ENCODE data around the gene PAK5. TPM values are rescaled to one million over a fixed set of nuclear protein-coding genes. Genes with fewer than 3 reads are reported as not detected.

The PAK5 gene
- polyA plus RNA-seq, 1 donor (not counting 4 experiments of a cell fraction or from before 2014, with no cell fraction given), result not detected

DNA sequence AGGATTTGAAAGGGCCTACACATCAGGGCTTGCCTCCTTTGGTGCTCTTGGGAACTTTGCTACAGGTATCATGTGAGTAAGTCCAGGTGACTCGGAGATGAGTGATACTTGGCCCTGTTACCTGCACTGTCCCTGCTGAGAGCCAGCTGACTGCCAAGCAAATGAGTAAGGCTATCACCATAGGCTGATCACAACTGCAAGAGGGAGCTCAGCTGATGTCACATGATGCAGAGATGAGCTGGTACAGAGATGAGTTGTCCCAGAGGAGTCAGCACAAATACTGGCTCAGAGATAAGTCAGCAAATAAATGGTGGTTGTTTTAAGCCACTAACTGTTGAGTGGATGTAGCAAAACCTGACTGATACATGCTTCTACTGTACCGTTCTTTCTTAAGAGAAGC lies 283.1 kb downstream of the PAK5 start:
- H4K20me1 ChIP-seq (ENCODE audit: control insufficient read depth, extremely low read depth, insufficient read depth, low read length), result no peaks in the 10 kb centered on the region
- no peaks in the 10 kb centered on the region for H3K9me1 ChIP-seq (ENCODE audit: control insufficient read depth, extremely low read depth, insufficient read depth, low read length)
- H3K4me1 ChIP-seq (ENCODE audit: control insufficient read depth, extremely low read depth, insufficient read depth, low read length), result no peaks in the 10 kb centered on the region
- no peak overlapping the region for H3K9ac ChIP-seq (ENCODE audit: control insufficient read depth, extremely low read depth, insufficient read depth, low read length)
- TF ChIP-seq, protein P1, sequence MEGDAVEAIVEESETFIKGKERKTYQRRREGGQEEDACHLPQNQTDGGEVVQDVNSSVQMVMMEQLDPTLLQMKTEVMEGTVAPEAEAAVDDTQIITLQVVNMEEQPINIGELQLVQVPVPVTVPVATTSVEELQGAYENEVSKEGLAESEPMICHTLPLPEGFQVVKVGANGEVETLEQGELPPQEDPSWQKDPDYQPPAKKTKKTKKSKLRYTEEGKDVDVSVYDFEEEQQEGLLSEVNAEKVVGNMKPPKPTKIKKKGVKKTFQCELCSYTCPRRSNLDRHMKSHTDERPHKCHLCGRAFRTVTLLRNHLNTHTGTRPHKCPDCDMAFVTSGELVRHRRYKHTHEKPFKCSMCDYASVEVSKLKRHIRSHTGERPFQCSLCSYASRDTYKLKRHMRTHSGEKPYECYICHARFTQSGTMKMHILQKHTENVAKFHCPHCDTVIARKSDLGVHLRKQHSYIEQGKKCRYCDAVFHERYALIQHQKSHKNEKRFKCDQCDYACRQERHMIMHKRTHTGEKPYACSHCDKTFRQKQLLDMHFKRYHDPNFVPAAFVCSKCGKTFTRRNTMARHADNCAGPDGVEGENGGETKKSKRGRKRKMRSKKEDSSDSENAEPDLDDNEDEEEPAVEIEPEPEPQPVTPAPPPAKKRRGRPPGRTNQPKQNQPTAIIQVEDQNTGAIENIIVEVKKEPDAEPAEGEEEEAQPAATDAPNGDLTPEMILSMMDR (optimal IDR thresholded peaks at IDR 0.05 in 1 of 3, IDR thresholded peaks at IDR 0.05 in 1 of 3, conservative IDR thresholded peaks at IDR 0.05 in 1 of 3; ENCODE audit: extremely low read depth in 1 of 3, insufficient read depth in 2 of 3, low read length in 3 of 3), result no peak
- TF ChIP-seq EZH2 (IDR thresholded peaks at IDR 0.05; ENCODE audit: low read length), result no peak
- DNase-seq (ENCODE audit: low read depth, low spot score) (peak; percentile 2), FAIRE-seq (no peak)
- no peak overlapping the region for H3K4me2 ChIP-seq (ENCODE audit: control insufficient read depth, extremely low read depth, insufficient read depth, low read depth, low read length)
- H3K9me3 ChIP-seq (ENCODE audit: control insufficient read depth, low read depth, low read length), result no peaks in the 10 kb centered on the region
- H3K79me2 ChIP-seq (ENCODE audit: control insufficient read depth, insufficient read depth, low read length), result no peaks in the 10 kb centered on the region
- dilution Hi-C loops (cut with MboI; ENCODE audit: extremely low pct_ligation_motif_present, low sequenced_read_pairs), result no loop called here
- H3K36me3 ChIP-seq (ENCODE audit: control insufficient read depth in 2 of 2, extremely low read depth in 1 of 2, insufficient read depth in 2 of 2, low read length in 2 of 2), result no peaks in the 10 kb centered on the region
- no peak overlapping the region for H2AFZ ChIP-seq (ENCODE audit: control insufficient read depth, low read length)
- no peak overlapping the region for H3K4me3 ChIP-seq (ENCODE audit: control insufficient read depth in 2 of 3, extremely low read depth in 1 of 3, insufficient read depth in 2 of 3, low read depth in 1 of 3, low read length in 3 of 3)
- no peak overlapping the region for H3K27ac ChIP-seq (ENCODE audit: control insufficient read depth, insufficient read depth, low read length)
- H3K27me3 ChIP-seq (ENCODE audit: control insufficient read depth, extremely low read depth, insufficient read depth, low read length), result no peaks in the 10 kb centered on the region

DNA sequence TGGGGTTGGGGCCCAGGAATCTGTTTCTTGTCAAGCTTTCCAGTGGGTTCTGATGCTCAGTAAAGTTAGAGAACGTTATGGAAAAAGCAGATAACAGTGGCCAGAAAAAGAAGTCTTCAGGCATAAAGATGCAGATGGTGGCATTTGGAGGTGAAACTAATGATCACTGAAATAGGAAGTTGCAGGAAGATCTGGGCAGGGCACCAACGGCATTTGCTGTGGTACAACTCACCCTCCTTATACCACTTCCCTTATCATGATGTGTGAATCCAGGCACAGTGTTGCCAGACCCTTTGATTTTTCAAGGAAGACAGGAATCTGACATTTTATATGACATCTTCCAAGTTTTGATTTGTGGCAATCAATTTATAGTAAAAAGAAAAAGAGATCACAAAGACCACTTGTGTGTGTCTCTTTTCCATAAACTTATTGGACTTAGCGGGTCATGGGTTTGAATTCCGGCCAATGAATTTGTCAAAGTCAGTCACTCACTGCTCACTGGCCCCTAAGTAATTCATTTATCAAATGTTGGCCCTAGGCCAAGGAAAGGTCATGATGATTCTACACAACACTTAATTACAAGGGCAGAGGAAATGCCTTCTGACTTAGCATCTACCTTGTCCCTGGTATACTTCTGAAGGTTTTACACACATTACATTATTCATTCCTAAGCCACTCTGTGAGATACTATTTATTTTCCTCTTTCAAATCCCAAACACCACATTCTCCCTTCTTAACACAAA lies 286.9 kb downstream of the PAK5 start:
- Histone ChIP-seq H3K9me3 (ENCODE audit: control insufficient read depth, low read depth, low read length) (no peaks in the 10 kb centered on the region), H3K27me3 (ENCODE audit: control insufficient read depth, extremely low read depth, insufficient read depth, low read length) (no peaks in the 10 kb centered on the region), H2AFZ (ENCODE audit: control insufficient read depth, low read length) (no peak overlapping the region), H4K20me1 (ENCODE audit: control insufficient read depth, extremely low read depth, insufficient read depth, low read length) (no peaks in the 10 kb centered on the region), H3K36me3 (ENCODE audit: control insufficient read depth in 2 of 2, extremely low read depth in 1 of 2, insufficient read depth in 2 of 2, low read length in 2 of 2) (no peaks in the 10 kb centered on the region), H3K27ac (ENCODE audit: control insufficient read depth, insufficient read depth, low read length) (no peak overlapping the region), H3K79me2 (ENCODE audit: control insufficient read depth, insufficient read depth, low read length) (no peaks in the 10 kb centered on the region), H3K4me3 (ENCODE audit: control insufficient read depth in 2 of 3, extremely low read depth in 1 of 3, insufficient read depth in 2 of 3, low read depth in 1 of 3, low read length in 3 of 3) (no peak overlapping the region), H3K4me2 (ENCODE audit: control insufficient read depth, extremely low read depth, insufficient read depth, low read depth, low read length) (no peak overlapping the region), H3K9ac (ENCODE audit: control insufficient read depth, extremely low read depth, insufficient read depth, low read length) (no peak overlapping the region), H3K9me1 (ENCODE audit: control insufficient read depth, extremely low read depth, insufficient read depth, low read length) (no peaks in the 10 kb centered on the region), H3K4me1 (ENCODE audit: control insufficient read depth, extremely low read depth, insufficient read depth, low read length) (no peaks in the 10 kb centered on the region)
- dilution Hi-C loops (cut with MboI; ENCODE audit: extremely low pct_ligation_motif_present, low sequenced_read_pairs), result no loop called here
- TF ChIP-seq, protein P1 (optimal IDR thresholded peaks at IDR 0.05 in 1 of 3, IDR thresholded peaks at IDR 0.05 in 1 of 3, conservative IDR thresholded peaks at IDR 0.05 in 1 of 3; ENCODE audit: extremely low read depth in 1 of 3, insufficient read depth in 2 of 3, low read length in 3 of 3), result no peak
- TF ChIP-seq EZH2 (IDR thresholded peaks at IDR 0.05; ENCODE audit: low read length), result no peak
- DNase-seq (ENCODE audit: low read depth, low spot score) (no peak), FAIRE-seq (no peak)
